ENCODE data around the gene ARHGAP33.
A peak's percentile ranks its signal among the peaks of the same experiment; 100 is the strongest.
"Not testable (repeated sequence)": the region's sequence is repeated elsewhere in the genome, so short reads cannot be mapped to it uniquely, and the experiment has no call there.

Gene ARHGAP33

DNA sequence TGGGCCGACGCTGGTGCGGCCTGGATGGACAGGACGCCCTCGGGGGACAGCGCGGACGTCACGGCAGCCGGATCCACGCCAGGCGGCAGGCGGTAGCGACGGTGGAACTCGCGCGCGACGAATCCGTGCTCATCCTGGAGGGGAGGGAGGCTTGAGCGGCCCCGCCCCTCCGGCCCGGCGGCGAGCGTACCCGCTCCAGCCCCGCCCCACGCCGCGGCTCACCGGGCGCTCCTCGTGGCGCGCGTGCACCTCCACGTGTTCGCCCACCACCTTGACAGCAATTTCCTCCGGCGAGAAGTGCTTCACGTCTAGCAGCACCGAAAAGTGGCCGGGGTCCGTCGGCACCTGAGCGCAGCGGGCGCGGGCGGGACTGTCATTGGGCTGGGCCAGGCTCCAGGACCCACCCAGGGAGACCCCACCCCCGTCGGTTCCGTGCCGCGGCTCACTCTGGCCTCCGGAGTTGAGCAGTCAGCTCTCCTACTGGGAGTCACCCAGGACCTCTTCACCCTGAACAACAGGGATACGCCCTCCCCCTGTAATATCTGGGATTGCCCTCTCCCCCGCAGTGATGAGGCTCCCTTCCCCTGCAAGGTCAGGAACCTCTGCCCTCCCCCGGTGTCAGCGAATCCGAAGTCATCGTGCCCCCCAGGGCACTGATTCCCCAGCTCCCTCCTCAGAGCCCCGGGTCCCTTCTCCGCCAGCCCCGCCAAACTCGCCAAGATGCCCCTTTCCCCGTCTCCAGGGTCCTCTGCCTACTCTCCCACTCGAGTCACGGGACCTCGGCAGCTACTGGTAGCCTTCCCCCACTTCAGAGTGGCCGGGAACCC is 19.6 kb upstream of the ARHGAP33 start:
- peak overlapping the region; percentile 37 for H3K4me3 ChIP-seq (ENCODE audit: low read depth, low read length)

DNA sequence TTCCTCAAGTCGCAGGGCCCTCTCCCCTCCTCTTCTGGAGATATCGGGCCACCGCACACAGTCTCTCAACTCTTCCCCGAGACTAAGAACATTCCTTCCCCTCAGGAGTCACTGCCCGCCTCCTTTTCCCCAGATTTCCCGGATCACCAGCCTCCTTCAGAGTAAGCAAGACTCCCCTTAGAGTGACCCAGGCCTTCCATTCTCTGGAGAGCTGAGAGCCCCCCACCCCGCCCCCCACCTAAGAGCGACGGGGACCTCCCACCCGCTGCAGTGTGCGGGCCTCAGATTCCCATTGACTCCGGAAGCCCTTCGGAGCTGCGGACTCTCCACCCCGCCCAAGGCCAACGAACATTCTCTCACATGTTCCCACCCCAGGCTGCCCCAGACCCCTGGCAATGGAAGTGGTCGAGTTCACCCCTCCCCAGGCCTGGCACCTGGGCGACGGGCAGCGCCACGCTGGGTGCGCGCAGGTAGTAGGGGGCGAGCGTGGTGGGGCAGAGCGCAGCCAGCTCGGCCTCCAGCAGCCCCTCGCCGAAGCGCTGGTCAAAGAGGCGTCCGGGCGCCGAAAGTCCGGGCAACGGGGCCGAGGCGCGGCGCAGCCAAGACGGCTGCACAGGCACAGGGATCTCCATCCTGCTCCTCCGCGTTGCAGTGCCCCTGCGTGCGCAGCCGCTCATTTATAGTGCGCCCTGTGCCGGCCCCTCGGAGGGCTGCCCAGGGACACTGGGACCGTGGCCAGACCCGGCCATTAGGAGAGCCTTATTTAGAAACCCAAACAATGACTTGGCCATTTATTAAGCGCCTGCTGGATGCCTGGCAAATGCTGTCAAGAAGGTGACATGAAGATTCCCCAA is 18.8 kb upstream of the ARHGAP33 start, which contains the start of gene HSPB6:
Gene HSPB6, minus strand, starts transcription at position 653 of the 854 bp plus-strand sequence. Its CDS starts 21 bp downstream, at position 632.
- H3K4me3 ChIP-seq (ENCODE audit: low read depth, low read length), result peak within 1 kb of the TSS; percentile 99

DNA sequence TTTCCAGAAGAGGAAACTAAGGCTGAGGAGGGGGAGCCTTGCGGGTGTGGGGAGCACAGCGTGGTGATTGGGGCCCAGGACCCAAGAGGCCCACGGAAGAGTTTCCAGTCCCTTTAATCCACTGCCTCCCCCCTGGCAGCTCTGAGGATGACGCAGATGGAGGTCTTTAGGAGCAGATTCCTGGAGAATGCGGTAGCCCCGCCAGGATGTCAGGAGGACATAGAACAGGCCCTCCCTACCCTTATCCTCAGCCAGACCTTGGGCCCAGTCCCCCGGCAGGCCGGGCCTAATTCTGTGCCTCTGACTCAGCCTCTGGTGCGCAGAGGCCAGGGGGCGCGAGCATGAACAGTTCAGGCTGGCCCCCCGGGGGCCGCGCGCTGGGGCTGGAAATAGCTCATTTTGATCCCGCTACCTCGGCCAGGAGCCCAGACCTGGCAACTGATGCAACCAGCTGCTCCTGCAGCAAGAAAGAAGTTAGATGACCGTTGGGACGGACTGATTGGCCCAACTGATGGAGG is 18.1 kb upstream of the ARHGAP33 start:
- peak overlapping the region; percentile 99 for H3K4me3 ChIP-seq (ENCODE audit: low read depth, low read length)

DNA sequence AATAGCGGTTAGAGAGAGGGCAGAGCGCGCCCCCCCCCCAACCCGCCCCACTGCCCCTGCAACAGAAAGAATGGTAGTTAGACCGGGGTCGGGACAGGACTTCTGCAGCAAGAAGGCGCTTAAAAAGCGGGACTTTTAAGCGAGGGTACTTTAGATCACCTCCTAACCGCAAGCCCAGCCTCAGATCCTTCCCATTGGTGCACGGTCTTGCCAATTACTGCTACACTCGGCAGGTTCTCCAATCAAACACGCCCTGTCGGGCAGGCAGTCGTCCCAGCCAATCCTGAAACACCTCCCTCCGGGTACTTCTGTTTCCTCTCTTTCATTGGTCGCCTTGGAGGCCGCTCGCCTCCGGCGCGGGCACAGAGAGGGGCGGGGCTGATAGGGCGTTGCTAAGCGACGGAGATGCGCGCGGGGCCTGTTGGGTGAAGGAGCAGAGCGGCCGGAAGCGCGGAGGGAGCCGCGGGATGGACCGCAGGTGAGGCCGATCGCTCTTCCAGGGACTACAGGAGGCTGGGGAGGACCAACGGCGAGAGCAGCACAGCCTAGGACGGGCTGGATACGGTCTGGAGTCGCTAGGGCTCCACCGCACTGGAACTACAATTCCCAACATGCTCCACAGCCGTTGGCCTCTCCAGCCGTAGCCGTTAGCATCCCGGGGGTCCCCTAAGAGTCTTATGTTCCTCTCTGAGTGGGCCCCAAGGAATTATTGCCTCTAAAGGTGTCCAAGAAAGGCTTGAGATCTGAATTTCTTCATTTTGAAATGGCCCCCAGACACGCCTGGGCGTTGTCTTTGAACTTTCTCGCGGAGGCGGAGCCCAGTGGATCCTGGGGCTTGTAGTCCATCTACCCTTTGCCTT is 17.4 kb upstream of the ARHGAP33 start, which contains the start of gene PROSER3:
Gene PROSER3, plus strand, starts transcription at position 428 of the 860 bp plus-strand sequence. Its CDS starts 40 bp downstream, at position 468.
- peak within 1 kb of the TSS; percentile 99 for H3K4me3 ChIP-seq (ENCODE audit: low read depth, low read length)

DNA sequence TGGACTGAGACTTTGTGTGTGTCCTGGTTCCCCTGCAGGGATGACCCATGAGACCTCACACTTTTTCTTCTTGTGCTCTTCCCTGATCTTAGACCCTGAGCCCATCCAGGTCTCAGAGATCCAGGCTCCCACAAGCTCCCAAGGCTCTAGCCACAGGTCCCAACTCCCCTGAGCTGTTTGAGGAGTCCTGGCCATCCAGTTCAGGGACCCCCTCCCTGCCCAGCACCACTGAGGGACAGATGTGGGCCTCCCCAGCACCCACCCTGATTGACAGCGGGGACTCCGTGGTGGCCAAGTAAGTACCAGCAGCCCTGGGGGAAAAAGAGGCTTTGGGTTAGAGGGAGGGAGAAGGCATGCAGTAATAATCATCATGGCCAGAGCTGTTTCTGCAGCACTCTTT is 15.7 kb upstream of the ARHGAP33 start:
- H3K4me3 ChIP-seq (ENCODE audit: low read depth, low read length), result no peak overlapping the region

DNA sequence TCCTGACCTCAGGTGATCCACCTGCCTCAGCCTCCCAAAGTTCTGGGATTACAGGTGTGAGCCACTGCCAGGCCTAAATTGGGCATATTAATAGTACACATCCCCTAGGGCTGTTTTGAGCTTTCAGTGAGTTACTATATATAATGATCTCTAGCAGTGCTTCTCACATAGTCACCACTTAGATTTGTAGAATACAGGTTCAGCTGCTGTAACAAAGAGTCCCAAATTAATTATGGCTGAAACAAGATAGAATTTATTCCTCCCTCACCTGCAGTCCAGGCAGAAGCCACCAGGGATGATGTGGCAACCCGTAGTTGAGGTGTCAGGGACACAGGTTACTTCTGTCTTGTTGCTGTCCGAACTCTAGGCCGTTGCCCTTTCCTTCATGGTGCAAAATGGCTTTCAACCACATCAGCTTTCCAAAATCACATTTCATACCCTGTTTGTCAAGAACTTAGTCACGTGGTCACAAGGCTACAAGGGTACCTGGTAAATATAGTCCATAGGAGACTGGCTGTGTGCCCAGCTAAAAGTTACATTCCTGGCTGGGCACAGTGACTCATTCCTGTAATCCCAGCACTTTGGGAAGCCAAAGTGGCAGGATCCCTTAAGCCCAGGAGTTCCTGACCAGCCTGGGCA is 14.5 kb upstream of the ARHGAP33 start:
- no peak overlapping the region for H3K4me3 ChIP-seq (ENCODE audit: low read depth, low read length)

DNA sequence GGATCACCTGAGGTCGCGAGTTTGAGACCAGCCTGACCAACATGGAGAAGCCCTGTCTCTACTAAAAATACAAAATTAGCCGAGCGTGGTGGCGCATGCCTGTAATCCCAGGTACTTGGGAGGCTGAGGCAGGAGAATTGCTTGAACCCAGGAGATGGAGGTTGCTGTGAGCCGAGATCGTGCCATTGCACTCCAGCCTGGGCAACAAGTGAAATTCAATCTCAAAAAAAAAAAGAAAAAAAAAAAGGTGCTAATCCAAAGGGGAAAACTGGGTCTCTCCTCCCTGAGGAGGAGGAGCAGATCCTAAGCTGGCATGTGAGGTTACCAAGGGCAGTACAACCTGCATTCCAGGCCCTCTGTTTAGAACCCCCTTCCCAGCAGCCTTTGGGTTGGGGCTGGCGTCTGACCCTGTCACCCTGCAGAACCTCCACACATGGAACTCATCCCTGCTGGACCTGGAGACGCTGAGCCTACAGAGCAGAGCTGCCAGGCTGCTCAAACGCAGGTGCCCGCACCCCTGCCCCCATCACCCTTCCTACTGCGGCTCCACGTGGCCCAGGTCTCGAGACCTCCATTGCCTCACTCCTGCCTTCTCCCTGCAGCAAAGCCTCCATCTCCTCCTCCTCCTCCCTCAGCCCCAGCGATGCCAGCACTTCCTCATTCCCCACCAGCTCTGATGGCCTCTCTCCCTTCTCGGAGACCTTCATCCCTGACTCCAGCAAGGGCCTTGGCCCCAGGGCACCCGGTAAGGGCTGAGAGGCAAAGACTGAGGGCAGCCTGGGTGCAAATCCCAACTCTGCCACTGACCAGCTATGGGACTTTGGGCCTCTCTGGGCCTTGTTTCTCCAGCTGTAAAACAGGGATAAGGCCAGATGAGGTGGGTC is 10.7 kb upstream of the ARHGAP33 start:
- no peak overlapping the region for H3K4me3 ChIP-seq (ENCODE audit: low read depth, low read length)

DNA sequence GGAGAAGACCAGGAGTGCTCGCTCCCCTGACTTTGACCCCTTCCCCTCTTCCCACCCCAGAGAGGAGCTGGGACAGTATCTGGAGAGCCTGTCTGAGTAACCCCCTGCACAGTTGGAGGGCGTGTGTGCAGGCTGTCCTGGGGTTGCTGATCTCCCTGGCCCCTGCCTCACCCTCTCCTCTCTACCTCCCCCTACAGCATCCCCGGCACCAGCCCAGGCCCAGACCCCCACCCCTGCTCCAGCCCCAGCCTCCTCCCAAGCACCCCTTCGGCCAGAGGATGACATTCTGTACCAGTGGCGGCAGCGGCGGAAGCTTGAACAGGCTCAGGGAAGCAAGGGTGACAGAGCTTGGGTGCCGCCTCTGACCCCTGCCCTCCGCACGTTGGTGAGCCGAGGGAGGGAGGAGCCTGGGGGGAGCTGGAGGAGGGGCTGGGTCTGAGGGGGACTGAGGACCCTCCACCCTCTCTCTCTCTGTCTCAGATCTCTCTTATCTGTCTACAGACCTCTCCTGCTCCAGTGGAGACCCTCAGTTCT is 8.7 kb upstream of the ARHGAP33 start:
- H3K4me3 ChIP-seq (ENCODE audit: low read depth, low read length), result no peak overlapping the region

DNA sequence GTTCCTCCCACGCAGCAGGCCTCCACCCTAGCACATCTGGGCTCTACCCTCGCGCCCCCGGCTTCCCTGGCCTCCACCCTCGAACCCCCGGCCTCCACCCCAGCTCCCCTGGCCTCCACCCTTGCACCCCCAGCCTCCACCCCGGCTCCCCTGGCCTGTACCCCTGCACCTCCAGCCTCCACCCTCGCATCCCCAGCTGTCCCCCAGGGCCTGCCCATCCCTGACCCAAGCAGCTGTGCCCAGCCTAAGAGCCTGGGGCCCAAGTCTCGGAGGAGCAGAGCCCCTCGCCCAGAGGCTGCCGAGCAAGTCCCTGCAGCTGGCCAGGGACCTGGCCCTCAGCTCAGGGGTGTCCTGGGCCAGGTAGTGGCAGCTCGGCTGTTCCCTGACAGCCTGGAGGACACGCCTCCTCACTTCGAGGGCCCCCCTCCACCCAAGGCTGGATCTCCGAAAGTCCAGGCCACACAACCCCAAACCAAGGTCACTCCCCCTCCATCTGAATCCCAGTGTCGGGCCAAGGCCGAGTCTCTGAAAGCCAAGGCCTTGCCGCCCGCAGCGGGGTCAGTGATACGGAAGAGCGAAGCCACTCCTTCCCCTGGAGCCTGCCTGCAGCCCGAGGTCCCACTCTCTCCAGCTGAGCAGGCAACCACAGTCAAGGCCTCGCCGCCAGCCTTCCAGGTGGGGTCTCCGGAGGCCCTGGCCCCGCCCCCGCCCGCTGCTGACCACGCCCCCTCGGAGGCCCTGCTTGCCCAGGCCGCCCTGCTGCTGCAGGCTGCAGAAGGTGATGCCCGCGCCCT is 7.9 kb upstream of the ARHGAP33 start:
- H3K4me3 ChIP-seq (ENCODE audit: low read depth, low read length), result no peak overlapping the region

DNA sequence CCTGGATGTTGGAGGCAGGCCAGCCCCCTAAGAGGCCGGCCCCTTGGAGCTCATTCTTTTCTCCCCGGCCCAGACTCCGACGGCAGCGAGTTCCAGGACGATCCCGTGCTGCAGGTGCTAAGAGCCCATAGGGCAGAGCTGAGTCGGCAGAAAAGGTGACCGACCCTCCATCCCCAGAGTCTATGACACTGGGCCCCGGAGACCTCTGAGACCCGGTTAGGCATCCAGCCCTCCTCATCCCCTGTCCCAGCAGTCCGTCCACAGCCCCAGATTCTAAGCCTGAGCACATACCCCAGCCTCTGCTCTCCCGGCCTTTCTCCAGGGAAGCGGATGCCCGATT is 7.3 kb upstream of the ARHGAP33 start:
- no peak overlapping the region for H3K4me3 ChIP-seq (ENCODE audit: low read depth, low read length)

DNA sequence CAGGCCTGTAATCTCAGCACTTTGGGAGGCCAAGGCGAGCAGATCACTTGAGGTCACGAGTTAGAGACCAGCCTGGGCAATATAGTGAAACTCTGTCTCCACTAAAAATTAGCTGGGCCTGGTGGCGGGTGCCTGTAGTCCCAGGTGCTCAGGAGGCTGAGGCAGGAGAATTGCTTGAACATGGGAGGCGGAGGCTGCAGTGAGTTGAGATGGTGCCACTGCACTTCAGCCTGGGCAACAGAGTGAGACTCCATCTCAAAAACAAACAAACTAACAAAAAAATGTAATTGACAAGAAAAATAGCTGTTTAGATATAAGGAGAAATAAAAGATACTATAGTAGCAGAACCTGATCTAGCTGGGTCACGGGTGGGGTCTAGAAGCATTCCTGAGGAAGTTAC is 3.0 kb upstream of the ARHGAP33 start:
- not testable (repeated sequence) for H3K4me3 ChIP-seq (ENCODE audit: low read depth, low read length)

DNA sequence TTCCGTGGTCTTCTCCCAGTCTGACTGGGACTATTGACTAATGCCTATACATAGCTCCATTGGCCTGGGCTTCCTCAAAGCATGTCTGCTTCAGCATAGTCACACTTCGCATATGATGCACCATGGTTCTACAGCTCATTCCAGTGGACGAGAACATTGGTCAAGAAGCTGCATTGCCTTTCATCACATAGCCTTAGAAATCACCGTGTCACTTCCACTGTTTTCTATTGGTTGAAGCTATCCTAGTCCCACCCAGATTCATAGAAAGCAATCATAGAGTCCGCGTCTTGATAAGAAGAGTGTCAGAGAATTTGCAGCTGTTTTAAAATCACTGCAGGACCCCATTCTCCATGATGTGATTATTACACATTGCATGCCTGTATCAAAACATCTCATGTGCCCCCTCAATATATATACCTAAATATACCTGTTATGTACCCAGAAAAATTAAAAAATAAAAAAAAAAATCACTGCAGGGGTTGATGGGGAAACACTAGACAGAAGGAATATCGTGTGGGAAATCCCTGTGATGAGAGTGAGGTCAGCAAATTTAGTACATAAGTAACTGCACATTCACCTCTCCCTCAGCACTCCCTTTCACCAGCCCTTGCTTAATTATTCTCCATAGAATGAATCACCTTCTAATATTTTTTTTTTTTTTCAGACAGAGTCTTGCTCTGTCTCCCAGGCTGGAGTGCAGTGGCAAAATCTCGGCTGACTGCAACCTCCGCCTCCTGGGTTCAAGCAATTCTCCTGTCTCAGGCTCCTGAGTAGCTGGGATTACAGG is 2.2 kb upstream of the ARHGAP33 start:
- no peak overlapping the region for H3K4me3 ChIP-seq (ENCODE audit: low read depth, low read length)

DNA sequence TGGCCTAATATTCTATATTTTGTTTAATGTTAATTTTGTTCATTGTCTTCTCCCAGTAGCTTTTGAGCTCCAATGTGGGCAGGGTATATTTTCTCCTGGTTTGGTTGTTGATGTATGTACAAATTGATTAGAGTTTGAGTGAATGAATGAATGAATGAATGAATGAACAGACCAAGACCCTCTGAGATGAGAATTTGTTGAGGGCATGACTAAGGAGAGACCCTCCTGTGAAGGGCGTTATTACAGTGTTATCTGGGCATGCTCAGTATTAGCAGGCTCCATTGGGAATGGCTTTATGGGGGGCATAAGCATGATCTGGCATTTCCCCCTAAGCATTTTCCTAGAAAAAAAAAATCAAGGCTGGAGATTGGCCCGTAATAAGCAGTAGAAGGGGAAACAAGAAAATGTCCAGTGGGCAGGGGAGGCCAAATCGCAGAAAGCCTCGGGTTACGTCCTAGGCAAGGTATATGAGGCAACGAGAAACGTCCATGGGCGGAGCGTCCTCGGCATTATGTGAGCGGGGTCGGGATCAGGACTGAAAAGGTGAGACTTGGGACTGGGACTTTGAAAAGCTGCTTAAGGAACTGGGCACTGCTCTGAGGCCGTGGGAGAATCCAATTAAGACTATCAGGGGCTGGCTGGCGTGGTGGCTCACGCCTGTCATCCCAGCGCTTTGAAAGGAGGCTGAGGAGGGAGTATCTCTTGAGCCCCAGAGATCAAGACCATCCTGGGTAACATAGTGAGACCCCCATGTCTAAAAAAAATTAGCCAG is 904 bp upstream of the ARHGAP33 start:
- no peak overlapping the region for H3K4me3 ChIP-seq (ENCODE audit: low read depth, low read length)

DNA sequence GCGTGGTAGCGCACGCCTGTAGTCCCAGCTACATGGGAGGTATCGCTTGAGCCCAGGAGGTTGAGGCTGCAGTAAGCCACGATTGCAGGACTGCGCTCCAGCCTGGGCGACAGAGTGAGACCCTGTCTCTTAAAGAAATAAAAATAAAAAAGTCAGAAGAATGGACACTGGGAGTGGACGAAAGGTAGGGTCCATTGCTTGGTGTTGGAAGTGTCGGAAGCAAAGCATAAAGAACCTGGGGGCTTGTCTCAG is 392 bp upstream of the ARHGAP33 start:
- H3K4me3 ChIP-seq (ENCODE audit: low read depth, low read length), result peak overlapping the region; percentile 78

DNA sequence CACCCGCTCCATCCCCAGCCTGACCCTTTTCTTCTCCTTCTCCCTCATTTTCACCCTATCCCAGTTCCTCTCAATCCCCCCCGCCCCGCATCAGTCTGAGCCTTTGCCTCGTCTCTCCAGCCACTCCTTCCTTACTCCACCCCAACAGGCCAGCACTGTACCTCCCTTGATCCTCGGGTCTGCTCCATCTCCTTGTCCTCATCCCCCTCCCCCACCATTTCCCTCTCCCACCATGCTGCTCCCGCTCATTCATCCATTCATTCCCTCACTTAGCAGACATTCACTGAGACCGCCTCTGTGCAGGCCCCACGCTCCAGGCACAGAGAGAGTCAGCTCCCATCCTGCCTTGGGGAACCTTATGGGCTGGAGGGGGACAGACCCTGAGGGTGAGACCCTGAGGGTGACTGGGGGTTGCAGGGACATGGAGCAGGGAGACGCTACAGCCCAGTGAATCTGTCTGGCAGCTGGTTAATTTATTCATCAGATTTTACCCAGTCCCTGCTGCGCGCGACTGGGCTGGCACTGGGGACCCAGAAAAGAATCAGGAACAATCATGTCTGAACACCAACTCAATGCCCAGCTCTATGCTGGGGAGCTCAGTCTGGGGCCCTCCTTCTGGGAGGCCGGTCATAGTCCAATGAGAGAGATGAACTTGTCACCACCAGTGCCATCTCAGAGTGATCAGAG is 881 bp downstream of the ARHGAP33 start:
- no peak overlapping the region for H3K4me3 ChIP-seq (ENCODE audit: low read depth, low read length)

DNA sequence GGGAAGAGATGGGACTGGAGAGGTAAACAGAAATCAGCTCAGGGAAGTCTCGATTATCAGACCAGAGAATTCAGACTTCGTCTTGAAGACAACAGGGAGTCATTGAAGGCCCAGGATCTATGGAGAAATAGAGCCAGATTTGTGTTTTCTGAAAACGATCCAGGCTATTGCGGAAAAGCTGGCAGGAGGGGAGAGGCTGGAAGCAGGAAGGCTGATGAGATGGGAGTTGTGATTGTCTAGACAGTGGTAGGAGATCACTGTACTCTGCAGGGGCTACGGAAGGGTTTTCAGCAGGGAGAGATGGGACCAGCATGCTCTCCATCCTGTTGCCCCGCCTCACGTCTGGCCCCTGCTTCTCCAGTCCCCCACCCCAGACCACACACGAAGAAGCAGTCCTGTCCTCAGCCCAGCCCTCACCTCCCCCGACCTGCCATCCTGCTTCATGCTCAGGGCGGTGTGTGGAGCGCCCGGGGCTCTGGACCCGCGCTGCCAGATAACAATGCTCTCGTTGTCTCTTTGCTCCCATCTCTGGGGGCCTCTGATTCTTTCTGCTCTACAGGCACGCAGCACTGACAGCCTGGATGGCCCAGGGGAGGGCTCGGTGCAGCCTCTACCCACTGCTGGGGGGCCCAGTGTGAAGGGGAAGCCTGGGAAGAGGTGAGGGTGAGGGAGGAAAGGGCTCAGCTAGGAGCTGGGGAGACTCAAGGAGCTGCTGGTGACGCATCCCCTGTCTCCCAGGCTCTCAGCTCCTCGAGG is 1.9 kb downstream of the ARHGAP33 start:
- no peak overlapping the region for H3K4me3 ChIP-seq (ENCODE audit: low read depth, low read length)
